Erythroblast (primary cell): ENCODE data around the gene C8B.

ENCODE experiments used
- DNase-seq, 2 experiments: peaks; one replicate each; lab custom pipeline; 2025; lab: John Stamatoyannopoulos, UW
- GATA1 ChIP-seq: IDR thresholded peaks from 2 replicates; pipeline ENCODE4 v1.6.1; 2011; ENCODE audit warnings: low read depth, mild to moderate bottlenecking, control low read depth, low read length, moderate library complexity
- POLR2A ChIP-seq: IDR thresholded peaks from 2 replicates; pipeline ENCODE4 v1.6.1; 2011; ENCODE audit warnings: mild to moderate bottlenecking, low read length

C8B gene

DNA sequence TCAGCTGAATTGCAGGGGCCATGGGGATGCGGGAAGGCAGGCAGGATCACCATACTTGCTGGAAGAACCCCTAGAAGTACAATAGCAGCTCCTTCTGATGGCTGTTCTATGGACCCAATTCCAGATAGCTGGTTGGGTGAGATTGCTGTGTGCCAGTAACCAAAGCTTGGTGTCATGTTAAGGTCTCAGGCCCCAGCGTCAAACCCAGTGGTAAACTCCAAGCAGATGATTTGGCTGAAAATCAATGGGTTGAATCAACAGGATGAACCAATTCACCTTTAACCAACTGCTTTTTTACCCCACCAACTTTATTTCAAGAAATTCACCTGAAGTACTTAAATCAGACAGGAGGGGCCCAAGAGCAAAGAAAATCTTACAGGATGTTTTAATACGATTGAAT, 37.8 kb downstream of the C8B start:
- DNase-seq = no peak

GRCh38 chr1:56927171-56927570, 38.6 kb downstream of the C8B start:
- no peak for DNase-seq
- no peak for TF ChIP-seq GATA1
- TF ChIP-seq POLR2A = no peak

More for the DNA sequence above, 37.8 kb downstream of the C8B start:
- TF ChIP-seq POLR2A (no peak), GATA1 (no peak)

DNA sequence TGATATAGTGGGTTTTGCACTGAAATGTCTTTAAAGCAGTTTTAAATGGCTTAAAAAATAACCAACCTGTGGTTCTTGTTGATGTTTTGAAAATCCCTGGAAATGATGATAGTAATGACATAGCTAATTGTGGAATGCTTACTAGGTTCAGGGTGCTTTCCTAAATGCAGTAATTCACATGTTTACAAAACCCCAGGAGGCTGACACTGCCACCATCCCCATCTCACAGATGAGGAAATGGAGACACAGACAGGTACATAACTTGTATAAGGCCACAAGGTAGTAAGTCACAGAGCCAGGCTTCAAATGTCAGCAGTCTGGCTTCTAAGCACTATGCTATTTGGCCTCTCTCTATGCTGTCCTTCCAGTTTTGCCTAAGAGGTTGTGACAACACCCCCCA, 40.6 kb downstream of the C8B start:
- TF ChIP-seq GATA1 (no peak), POLR2A (no peak)
- no peak for DNase-seq

DNA sequence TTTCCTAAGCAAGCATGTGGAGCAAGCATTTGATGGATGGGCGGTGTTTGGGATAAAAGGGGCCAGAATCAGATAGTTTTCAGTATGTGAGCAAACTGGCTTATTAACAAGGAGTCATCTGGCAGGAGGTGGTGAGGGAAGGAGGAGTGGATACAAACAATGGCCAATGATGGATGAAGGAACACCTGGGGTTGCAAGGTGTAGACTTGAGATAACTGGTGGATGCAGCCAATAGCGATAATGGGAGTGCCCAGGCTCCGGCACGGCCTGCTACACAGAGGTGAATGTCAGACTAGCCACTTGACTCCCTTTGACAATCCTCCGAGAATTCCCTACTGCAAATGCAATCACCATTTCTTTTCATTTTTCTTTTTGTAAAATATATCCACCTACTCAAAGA, 41.7 kb downstream of the C8B start:
- no peak for TF ChIP-seq GATA1
- no peak for TF ChIP-seq POLR2A
- DNase-seq = no peak

GRCh38 chr1:56923201-56923600, 42.6 kb downstream of the C8B start:
- DNase-seq = no peak
- TF ChIP-seq GATA1 (no peak), POLR2A (no peak)

DNA sequence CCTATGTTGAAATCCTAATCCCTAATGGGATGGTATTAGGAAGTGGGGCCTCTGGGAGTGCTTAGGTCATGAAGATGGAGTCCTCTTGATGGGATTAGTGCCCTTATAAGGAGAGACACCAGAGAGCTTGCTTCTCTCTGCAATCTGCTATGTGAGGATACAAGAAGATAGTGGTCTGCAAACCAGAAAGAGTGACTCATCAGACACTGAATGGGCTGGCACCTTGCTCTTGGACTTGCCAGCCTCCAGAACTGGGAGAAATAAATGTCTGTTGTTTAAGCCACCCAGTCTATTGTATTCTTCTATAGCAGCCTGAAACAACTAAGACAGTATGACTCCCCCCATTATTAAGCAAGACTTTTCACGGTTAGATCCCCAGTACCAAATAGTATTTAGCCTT, 43.3 kb downstream of the C8B start:
- no peak for DNase-seq
- no peak for TF ChIP-seq GATA1
- no peak for TF ChIP-seq POLR2A

DNA sequence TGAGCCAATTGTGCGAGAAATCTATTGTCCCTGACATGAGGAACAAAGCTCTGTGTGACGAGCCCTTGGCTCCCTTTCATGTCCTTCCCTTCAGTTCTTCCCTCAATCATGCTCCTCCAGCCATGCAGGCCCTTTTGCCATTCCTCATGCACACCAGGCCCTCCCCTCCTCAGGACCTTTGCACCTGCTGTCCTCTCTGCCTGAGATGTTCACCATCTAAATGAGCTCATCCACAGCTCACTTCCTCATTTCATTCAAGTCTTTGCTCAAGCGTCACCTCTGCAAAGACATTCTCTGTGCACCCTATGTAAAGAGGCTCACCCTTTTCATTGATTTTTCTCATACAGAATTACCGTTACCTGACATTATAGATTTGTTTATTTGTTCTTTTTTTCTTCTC, 43.7 kb downstream of the C8B start:
- no peak for DNase-seq
- TF ChIP-seq POLR2A (no peak), GATA1 (no peak)

DNA sequence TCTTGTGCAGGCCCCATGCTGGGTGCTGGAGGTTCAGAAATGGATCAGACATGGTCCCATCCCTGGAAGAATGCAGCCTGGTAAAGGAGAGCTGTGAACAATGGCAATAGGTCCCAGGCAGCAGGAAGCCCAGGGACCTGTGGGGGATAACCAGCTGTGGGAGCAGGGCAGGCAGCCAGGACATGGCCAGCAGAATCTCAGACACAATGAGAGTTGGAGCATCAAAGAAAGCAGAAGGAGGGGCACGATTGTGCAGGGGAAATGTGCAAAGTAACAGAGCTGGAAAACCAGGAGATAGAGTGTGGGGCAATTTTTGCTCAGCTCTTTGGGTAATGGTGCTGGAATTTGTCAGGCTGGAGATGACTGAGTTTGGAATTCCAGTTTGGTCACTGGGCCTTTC, 44.3 kb downstream of the C8B start:
- DNase-seq = no peak
- TF ChIP-seq POLR2A (no peak), GATA1 (no peak)

DNA sequence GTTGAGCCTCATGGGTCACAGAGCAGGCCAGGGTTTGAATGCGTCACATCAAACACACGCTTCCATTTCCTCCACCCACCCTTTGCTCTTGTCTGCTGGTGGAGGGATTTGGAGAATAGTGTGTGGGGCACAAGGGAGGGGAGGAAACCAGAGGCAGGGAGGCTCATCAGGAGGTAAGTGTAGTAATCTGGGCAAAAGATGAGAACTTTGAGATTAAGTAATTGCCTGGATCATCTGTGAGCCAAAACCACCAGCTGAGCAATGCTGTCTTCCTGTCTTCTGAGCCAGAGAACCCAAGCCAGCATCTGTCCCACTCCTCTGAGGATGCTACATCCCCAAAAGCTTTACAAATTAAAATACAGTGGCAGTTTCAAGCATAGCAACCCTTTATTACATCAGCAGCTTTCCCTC, 45.2 kb downstream of the C8B start:
- no peak for TF ChIP-seq GATA1
- no peak for TF ChIP-seq POLR2A
- DNase-seq = no peak

DNA sequence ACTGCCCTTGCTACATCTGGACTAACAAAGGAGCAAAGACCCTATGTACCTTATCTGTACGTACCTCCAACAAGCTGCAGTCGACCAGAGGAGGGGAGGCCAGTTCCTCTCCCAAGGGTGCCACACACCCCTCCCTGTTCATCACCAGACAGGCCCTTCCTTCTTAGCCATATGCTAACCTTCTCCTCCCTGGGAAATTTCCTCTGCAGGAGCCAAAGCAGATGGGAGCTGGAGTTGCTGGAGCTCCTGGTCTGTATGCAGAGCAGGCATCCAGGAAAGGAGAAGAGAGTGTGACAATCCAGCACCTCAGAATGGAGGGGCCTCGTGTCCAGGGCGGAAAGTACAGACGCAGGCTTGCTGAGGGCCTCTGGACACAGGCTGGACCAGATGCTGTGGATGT, 48.5 kb downstream of the C8B start:
- no peak for TF ChIP-seq POLR2A
- no peak for TF ChIP-seq GATA1
- DNase-seq = no peak

DNA sequence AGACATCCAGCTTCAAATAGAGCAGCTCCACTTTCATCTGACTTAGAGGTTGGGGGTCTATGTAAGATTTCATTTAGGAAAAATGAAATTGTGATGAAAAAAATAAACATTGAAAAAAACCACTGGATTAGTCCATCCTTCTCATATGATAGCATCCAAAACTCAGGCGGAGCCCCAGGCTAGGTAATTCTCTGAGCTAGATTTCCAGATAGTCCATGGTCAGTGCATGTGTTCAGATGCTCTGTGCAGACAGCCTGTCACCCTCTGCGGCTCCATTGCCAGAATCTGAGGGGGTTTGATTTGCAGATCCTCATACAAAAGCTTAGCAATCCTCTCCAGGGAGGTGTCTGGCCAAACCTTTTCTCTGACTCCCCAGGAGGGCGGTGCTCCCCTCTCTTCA, 49.2 kb downstream of the C8B start:
- DNase-seq = no peak
- no peak for TF ChIP-seq GATA1
- TF ChIP-seq POLR2A = no peak

DNA sequence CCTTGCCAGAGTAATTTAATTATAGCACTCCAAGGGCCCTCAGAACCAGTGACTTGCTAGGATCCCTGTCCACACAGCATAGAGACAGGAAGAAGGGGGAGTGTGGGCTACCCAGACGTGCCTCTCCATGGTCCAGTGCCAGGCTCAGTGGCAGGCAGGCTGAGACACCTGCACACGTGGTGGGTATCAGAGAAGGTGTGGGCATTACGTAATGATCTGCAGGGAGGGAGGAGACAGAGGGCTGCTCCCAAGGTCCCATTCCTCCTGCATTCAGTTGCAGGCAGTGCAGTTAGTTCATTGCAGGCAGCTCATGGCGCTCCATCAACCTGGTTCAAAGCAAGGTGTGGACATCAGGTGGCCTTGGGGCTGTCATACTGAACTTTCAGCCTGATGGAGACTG, 49.9 kb downstream of the C8B start:
- TF ChIP-seq POLR2A (no peak), GATA1 (no peak)
- no peak for DNase-seq

GRCh38 chr1:56912325-56912724, 53.5 kb downstream of the C8B start:
- no peak for TF ChIP-seq GATA1
- no peak for TF ChIP-seq POLR2A
- DNase-seq = no peak

DNA sequence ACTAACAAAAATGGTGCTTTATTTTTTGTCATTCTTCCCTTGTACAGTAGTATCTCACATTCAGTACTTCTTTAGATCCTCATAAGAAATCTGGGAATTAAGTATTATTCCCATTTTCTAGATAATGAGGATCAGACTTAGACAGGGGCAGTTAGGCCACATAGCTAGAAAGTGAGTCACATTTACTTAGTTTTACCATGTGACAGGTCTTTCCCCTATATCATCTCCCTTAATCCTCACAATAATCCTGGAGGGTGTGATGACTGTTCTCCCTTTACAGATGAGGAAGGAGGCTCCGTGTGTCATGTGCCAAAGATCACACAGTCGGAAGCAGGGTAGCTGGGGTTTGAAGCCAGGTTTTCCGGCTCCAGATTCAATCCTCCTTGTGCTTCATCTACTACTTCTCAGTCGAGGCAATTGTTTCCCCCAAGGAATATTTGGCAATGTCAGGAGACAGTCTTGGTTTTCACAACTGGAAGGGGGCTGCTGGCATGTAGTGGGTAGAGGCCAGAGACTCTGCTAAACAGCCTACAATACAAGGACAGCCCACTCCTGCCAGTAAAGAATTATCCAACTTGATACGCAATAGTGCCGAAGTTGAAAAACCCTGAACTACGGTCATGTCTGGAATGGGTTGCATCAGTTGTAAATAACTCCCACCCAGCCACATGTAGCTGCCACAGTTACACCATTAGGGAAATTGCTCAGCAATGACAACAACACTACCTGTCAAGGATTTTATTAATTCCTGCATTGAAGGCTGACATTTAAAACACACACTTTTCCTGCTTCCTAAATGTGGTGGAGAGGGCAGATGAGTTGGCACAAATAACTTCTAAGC, 54.5 kb downstream of the C8B start:
- DNase-seq = no peak
- TF ChIP-seq POLR2A = no peak
- TF ChIP-seq GATA1 = no peak

DNA sequence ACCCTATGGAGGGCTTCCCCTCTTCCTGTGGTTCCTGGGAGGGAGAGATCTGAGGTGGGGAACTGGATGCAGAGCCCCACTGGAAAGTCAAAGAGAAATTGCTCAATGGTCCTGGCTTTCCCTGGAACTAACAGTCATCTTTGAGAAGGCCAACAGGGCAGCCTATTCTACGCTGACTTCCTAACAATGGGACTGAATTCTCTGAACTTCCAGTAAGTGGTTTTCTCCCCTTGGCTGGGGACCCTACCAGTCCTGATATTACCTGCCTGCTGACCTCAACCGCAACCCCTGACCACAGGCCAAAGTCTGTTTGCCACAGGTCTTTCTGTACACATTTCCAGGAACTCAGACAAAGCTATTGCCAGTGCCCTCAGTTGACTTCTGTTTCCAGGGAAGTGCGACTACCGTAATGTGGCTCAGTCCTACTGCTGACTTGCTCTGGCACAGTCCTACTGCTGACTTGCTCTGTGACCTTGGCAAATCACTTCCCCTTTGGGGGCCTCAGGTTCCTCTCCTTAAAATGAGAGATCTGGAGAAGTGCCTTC, 55.3 kb downstream of the C8B start:
- DNase-seq = no peak
- TF ChIP-seq GATA1 (no peak), POLR2A (no peak)
